ENCODE results near the gene USB1. TPM values are rescaled to one million over a fixed set of nuclear protein-coding genes. Genes with fewer than 3 reads are reported as not detected.

USB1 gene
- total and polyA plus RNA-seq, 4 donors: 14.7 to 72.7 (median 38.7) TPM

DNA sequence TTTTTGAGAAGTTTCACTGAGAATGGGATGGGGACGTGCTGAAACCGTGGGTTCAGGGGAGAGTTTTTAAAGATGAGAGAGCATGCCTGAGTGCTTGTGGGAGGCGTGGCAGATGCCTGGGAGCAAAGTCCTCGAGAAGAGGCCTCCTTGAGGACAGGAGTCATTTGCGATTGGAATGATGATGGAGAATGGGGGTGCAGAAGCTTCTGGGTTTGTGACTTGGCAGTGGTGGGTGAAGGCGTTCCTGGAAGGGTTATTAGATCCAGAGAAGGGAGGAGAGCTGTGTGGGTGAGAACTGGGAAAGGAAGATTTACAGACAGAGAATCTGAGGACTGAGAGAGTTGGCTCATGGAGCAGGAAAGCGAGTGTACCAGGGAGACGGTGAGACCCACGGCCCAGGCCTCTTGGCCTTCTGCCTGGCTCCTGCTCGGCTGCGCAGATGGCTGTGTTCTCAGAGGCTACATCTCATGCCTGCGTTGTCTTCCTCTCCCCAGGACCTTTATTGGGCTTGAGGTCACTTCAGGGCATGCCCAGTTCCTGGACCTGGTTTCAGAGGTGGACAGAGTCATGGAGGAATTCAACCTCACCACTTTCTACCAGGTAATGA lies 15.7 kb downstream of the USB1 start:
- H3K4me1 ChIP-seq (ENCODE audit: control insufficient read depth in 5 of 5, insufficient read depth in 5 of 5, low read length in 5 of 5): peaks cover 0 to 18% (median 6%) of the 10 kb centered on the region in 5 donors
- ATAC-seq (ENCODE audit: insufficient read depth, low FRiP score) (no peak), DNase-seq (no peak)
- H3K27ac ChIP-seq (ENCODE audit: low read depth in 1 of 2, low read length in 1 of 2): no peak overlapping the region
- H3K9me3 ChIP-seq (ENCODE audit: control insufficient read depth in 4 of 4, insufficient read depth in 3 of 4, low read length in 3 of 4): no peaks in the 10 kb centered on the region
- no peaks in the 10 kb centered on the region for H3K27me3 ChIP-seq (ENCODE audit: control insufficient read depth in 3 of 3, insufficient read depth in 3 of 3, low read length in 2 of 3)
- no peak for TF ChIP-seq CTCF (IDR thresholded peaks at IDR 0.05; ENCODE audit: control extremely low read depth, extremely low read depth)
- H3K9ac ChIP-seq (ENCODE audit: insufficient read depth in 1 of 2, low read length in 2 of 2): no peak overlapping the region
- no peak overlapping the region for H3K4me3 ChIP-seq
- H3K36me3 ChIP-seq (ENCODE audit: control insufficient read depth in 4 of 4, insufficient read depth in 4 of 4, low read length in 4 of 4): peaks cover 0 to 16% (median under 1%) of the 10 kb centered on the region in 4 donors
- 74 to 75% methylated on average over 12 of the region's 12 CpGs for WGBS, 2 donors

- Histone ChIP-seq H3K27ac (ENCODE audit: low read depth in 1 of 2, low read length in 1 of 2) (no peak overlapping the region), H3K9me3 (ENCODE audit: control insufficient read depth in 4 of 4, insufficient read depth in 3 of 4, low read length in 3 of 4) (no peaks in the 10 kb centered on the region), H3K36me3 (ENCODE audit: control insufficient read depth in 4 of 4, insufficient read depth in 4 of 4, low read length in 4 of 4) (peaks cover 0 to 8% (median under 1%) of the 10 kb centered on the region in 4 donors), H3K27me3 (ENCODE audit: control insufficient read depth in 3 of 3, insufficient read depth in 3 of 3, low read length in 2 of 3) (no peaks in the 10 kb centered on the region), H3K4me1 (ENCODE audit: control insufficient read depth in 5 of 5, insufficient read depth in 5 of 5, low read length in 5 of 5) (peaks cover 0 to 37% (median 16%) of the 10 kb centered on the region in 5 donors), H3K9ac (ENCODE audit: insufficient read depth in 1 of 2, low read length in 2 of 2) (no peak overlapping the region), H3K4me3 (no peak overlapping the region)
- DNase-seq: no peak
- no peak for ATAC-seq (ENCODE audit: insufficient read depth, low FRiP score)
- 93 to 94% methylated on average over 7 of the region's 7 CpGs for WGBS, 2 donors
- TF ChIP-seq CTCF (IDR thresholded peaks at IDR 0.05; ENCODE audit: control extremely low read depth, extremely low read depth): no peak
Measured at GRCh38 chr16:58018803-58019202, 17.6 kb downstream of the USB1 start.

GRCh38 chr16:58019866-58020538 lies 18.8 kb downstream of the USB1 start:
- 85% methylated on average over 8 of the region's 8 CpGs for WGBS, 2 donors
- no peak for DNase-seq
- TF ChIP-seq CTCF (IDR thresholded peaks at IDR 0.05; ENCODE audit: control extremely low read depth, extremely low read depth): no peak

More at GRCh38 chr16:58019866-58020538, 18.8 kb downstream of the USB1 start:
- Histone ChIP-seq H3K9ac (ENCODE audit: insufficient read depth in 1 of 2, low read length in 2 of 2) (no peak overlapping the region), H3K9me3 (ENCODE audit: control insufficient read depth in 4 of 4, insufficient read depth in 3 of 4, low read length in 3 of 4) (no peaks in the 10 kb centered on the region), H3K27ac (ENCODE audit: low read depth in 1 of 2, low read length in 1 of 2) (no peak overlapping the region), H3K27me3 (ENCODE audit: control insufficient read depth in 3 of 3, insufficient read depth in 3 of 3, low read length in 2 of 3) (no peaks in the 10 kb centered on the region), H3K4me1 (ENCODE audit: control insufficient read depth in 5 of 5, insufficient read depth in 5 of 5, low read length in 5 of 5) (peaks cover 0 to 48% (median 16%) of the 10 kb centered on the region in 5 donors), H3K36me3 (ENCODE audit: control insufficient read depth in 4 of 4, insufficient read depth in 4 of 4, low read length in 4 of 4) (peaks cover 0 to 8% (median under 1%) of the 10 kb centered on the region in 4 donors), H3K4me3 (no peak overlapping the region)
- no peak for ATAC-seq (ENCODE audit: insufficient read depth, low FRiP score)
